Keratinocyte (primary cell): ENCODE results near the gene ERICH2.

Source experiments
- CTCF ChIP-seq, 3 experiments: IDR thresholded peaks in 1 of 3; conservative IDR thresholded peaks in 1 of 3; optimal IDR thresholded peaks in 1 of 3; 2 replicates in 2 of 3; 3 replicates in 1 of 3; pipeline versions ENCODE3 to v1.5.1; 2011; ENCODE audit warnings: low read length in 3 of 3, mild to moderate bottlenecking in 3 of 3, moderate library complexity in 2 of 3, control low read depth in 1 of 3, inconsistent platforms in 1 of 3; ENCODE audit not compliant: insufficient read depth in 2 of 3; ENCODE audit errors: extremely low read depth in 1 of 3
- EZH2 ChIP-seq: IDR thresholded peaks from one replicate; pipeline ENCODE4 v1.6.1; 2012; ENCODE audit warnings: inconsistent platforms, mild to moderate bottlenecking, low read length, moderate library complexity

DNA sequence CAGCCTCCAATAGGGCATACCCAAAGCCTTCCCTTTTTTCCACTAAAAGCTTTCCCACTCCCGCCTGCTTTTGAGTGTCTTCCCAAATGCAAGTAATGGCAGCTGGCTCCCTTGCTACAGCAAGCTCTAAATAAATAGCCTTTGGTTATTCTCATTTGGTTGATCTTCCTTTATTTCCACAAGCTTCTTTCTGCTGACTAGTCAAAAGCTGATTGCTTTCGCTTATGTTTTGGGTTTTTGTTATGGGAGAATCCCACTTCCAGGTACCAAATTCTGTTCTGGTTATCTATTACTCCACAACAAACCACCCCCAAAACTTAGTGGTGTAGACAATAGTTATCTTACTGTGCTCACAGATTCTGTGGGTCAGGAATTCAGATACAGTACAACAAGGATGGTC, 32.8 kb upstream of the ERICH2 start:
- no peak for TF ChIP-seq EZH2
- no peak for TF ChIP-seq CTCF (optimal IDR thresholded peaks at IDR 0.05 in 1 of 3, IDR thresholded peaks at IDR 0.05 in 1 of 3, conservative IDR thresholded peaks at IDR 0.05 in 1 of 3; ENCODE audit: extremely low read depth in 1 of 3, insufficient read depth in 2 of 3, low read length in 3 of 3)
